ENCODE results near the gene KANK2.
"Not testable (repeated sequence)": the region's sequence is repeated elsewhere in the genome, so short reads cannot be mapped to it uniquely, and the experiment has no call there.

KANK2 gene

GRCh38 chr19:11196406-11197287 is 698 bp downstream of the KANK2 start:
- no peak for DNase-seq (ENCODE audit: low read depth)

- no peak for DNase-seq (ENCODE audit: low read depth)
Measured at GRCh38 chr19:11195681-11196080, 1.7 kb downstream of the KANK2 start.

- no peak for DNase-seq (ENCODE audit: low read depth)
Measured at GRCh38 chr19:11194656-11195558, 2.4 kb downstream of the KANK2 start.

GRCh38 chr19:11194173-11194572 is 3.2 kb downstream of the KANK2 start:
- DNase-seq (ENCODE audit: low read depth): no peak

- no peak for DNase-seq (ENCODE audit: low read depth)
Measured at GRCh38 chr19:11192957-11193939, 4.1 kb downstream of the KANK2 start.

GRCh38 chr19:11191934-11192333 is 5.4 kb downstream of the KANK2 start:
- no peak for DNase-seq (ENCODE audit: low read depth)

- DNase-seq (ENCODE audit: low read depth): no peak
Measured at GRCh38 chr19:11191273-11191755, 6.0 kb downstream of the KANK2 start.

- DNase-seq (ENCODE audit: low read depth): no peak
Measured at GRCh38 chr19:11190501-11190900, 6.8 kb downstream of the KANK2 start.

- no peak for DNase-seq (ENCODE audit: low read depth)
Measured at GRCh38 chr19:11187441-11187840, 9.9 kb downstream of the KANK2 start.

- no peak for DNase-seq (ENCODE audit: low read depth)
Measured at GRCh38 chr19:11182994-11183393, 14.4 kb downstream of the KANK2 start.

GRCh38 chr19:11181488-11181887 is 15.9 kb downstream of the KANK2 start:
- no peak for DNase-seq (ENCODE audit: low read depth)

- not testable (repeated sequence) for DNase-seq (ENCODE audit: low read depth)
Measured at GRCh38 chr19:11180975-11181374, 16.4 kb downstream of the KANK2 start.

GRCh38 chr19:11180346-11180745 is 17.0 kb downstream of the KANK2 start:
- DNase-seq (ENCODE audit: low read depth): no peak

- DNase-seq (ENCODE audit: low read depth): no peak
Measured at GRCh38 chr19:11179716-11180297, 17.5 kb downstream of the KANK2 start.

- DNase-seq (ENCODE audit: low read depth): not testable (repeated sequence)
Measured at GRCh38 chr19:11179145-11179465, 18.2 kb downstream of the KANK2 start.

GRCh38 chr19:11177592-11177991 is 19.8 kb downstream of the KANK2 start:
- DNase-seq (ENCODE audit: low read depth): no peak

GRCh38 chr19:11176466-11177193 is 20.7 kb downstream of the KANK2 start:
- no peak for DNase-seq (ENCODE audit: low read depth)

- no peak for DNase-seq (ENCODE audit: low read depth)
Measured at GRCh38 chr19:11175920-11176319, 21.4 kb downstream of the KANK2 start.

- no peak for DNase-seq (ENCODE audit: low read depth)
Measured at GRCh38 chr19:11174336-11174735, 23.0 kb downstream of the KANK2 start.

- DNase-seq (ENCODE audit: low read depth): no peak
Measured at GRCh38 chr19:11173516-11174155, 23.7 kb downstream of the KANK2 start.

Data from stimulated activated CD8-positive, alpha-beta memory T cell treated with anti-CD3 and anti-CD28 coated beads, Interleukin-12 subunit alpha, Interleukin-12 subunit beta, amount 100 ng/mL, for 4 hours (primary cell).